Parathyroid adenoma (tissue), 2 donors: ENCODE results near the gene NPEPL1.

Source experiments
- H2AFZ ChIP-seq: fragments of 300-600 bp; sonication (generic); one replicate; pipeline ENCODE4 v1.7.0; 2017; ENCODE audit warnings: antibody characterized with exemption, mild to moderate bottlenecking
- H3K27ac ChIP-seq: fragments of 300-600 bp; sonication (generic); one replicate; pipeline ENCODE4 v1.7.0; 2017
- H3K27me3 ChIP-seq: fragments of 300-600 bp; sonication (generic); one replicate; pipeline ENCODE4 v1.7.0; 2017; ENCODE audit warnings: low read length; ENCODE audit not compliant: control insufficient read depth, insufficient read depth
- H3K36me3 ChIP-seq: fragments of 300-600 bp; sonication (generic); one replicate; pipeline ENCODE4 v1.7.0; 2017; ENCODE audit warnings: low read length; ENCODE audit not compliant: control insufficient read depth, insufficient read depth
- H3K4me1 ChIP-seq: fragments of 300-600 bp; sonication (generic); one replicate; pipeline ENCODE4 v1.7.0; 2017; ENCODE audit warnings: control low read depth
- H3K4me2 ChIP-seq: fragments of 300-600 bp; sonication (generic); one replicate; pipeline ENCODE4 v1.7.0; 2017; ENCODE audit warnings: low read length
- H3K4me3 ChIP-seq: fragments of 300-600 bp; sonication (generic); one replicate; pipeline ENCODE4 v1.7.0; 2017; ENCODE audit warnings: low read depth, low read length
- H3K79me2 ChIP-seq: fragments of 300-600 bp; sonication (generic); one replicate; pipeline ENCODE4 v1.7.0; 2017; ENCODE audit warnings: control low read depth
- H3K9ac ChIP-seq: fragments of 300-600 bp; sonication (generic); one replicate; pipeline ENCODE4 v1.7.0; 2017; ENCODE audit warnings: mild to moderate bottlenecking
- H3K9me3 ChIP-seq: fragments of 300-600 bp; sonication (generic); one replicate; pipeline ENCODE4 v1.7.0; 2017; ENCODE audit warnings: low read length; ENCODE audit not compliant: control insufficient read depth
- CTCF ChIP-seq: fragments of 300-600 bp; sonication (generic); IDR thresholded peaks from one replicate; pipeline ENCODE4 v1.7.0; 2017; ENCODE audit warnings: antibody characterized with exemption, mild to moderate bottlenecking
- donor health status: primary hyperparathyroidism.

The NPEPL1 gene

GRCh38 chr20:58654337-58654736 is 38.3 kb upstream of the NPEPL1 start:
- Histone ChIP-seq H3K4me1 (peaks cover 9% of the 10 kb centered on the region), H3K79me2 (peaks cover 30% of the 10 kb centered on the region), H3K27me3 (no peaks in the 10 kb centered on the region), H3K9me3 (no peaks in the 10 kb centered on the region), H3K9ac (no peak overlapping the region), H2AFZ (no peak overlapping the region), H3K4me2 (no peak overlapping the region), H3K4me3 (no peak overlapping the region), H3K36me3 (no peaks in the 10 kb centered on the region), H3K27ac (no peak overlapping the region)
- no peak for TF ChIP-seq CTCF

GRCh38 chr20:58655328-58656107 is 37.1 kb upstream of the NPEPL1 start:
- no peaks in the 10 kb centered on the region for H3K9me3 ChIP-seq
- H3K4me2 ChIP-seq, result no peak overlapping the region
- no peaks in the 10 kb centered on the region for H3K36me3 ChIP-seq
- H3K27ac ChIP-seq, result no peak overlapping the region
- peaks cover 30% of the 10 kb centered on the region for H3K79me2 ChIP-seq
- no peak overlapping the region for H2AFZ ChIP-seq
- H3K27me3 ChIP-seq, result no peaks in the 10 kb centered on the region
- peaks cover 9% of the 10 kb centered on the region for H3K4me1 ChIP-seq
- no peak for TF ChIP-seq CTCF
- H3K9ac ChIP-seq, result no peak overlapping the region
- H3K4me3 ChIP-seq, result no peak overlapping the region

- Histone ChIP-seq H3K9me3 (no peaks in the 10 kb centered on the region), H3K4me1 (peaks cover 9% of the 10 kb centered on the region), H3K4me2 (no peak overlapping the region), H3K27me3 (no peaks in the 10 kb centered on the region), H3K79me2 (peaks cover 30% of the 10 kb centered on the region), H3K4me3 (no peak overlapping the region), H3K36me3 (no peaks in the 10 kb centered on the region), H3K27ac (no peak overlapping the region), H2AFZ (no peak overlapping the region), H3K9ac (no peak overlapping the region)
- no peak for TF ChIP-seq CTCF
Measured at GRCh38 chr20:58656831-58657230, 35.8 kb upstream of the NPEPL1 start.

- Histone ChIP-seq H3K4me2 (no peak overlapping the region), H3K4me3 (no peak overlapping the region), H3K9me3 (no peaks in the 10 kb centered on the region), H2AFZ (no peak overlapping the region), H3K36me3 (no peaks in the 10 kb centered on the region), H3K27me3 (no peaks in the 10 kb centered on the region), H3K79me2 (peaks cover 30% of the 10 kb centered on the region), H3K27ac (no peak overlapping the region), H3K9ac (no peak overlapping the region), H3K4me1 (peaks cover 9% of the 10 kb centered on the region)
- no peak for TF ChIP-seq CTCF
Measured at GRCh38 chr20:58657262-58657661, 35.3 kb upstream of the NPEPL1 start.

- Histone ChIP-seq H3K4me1 (peaks cover 7% of the 10 kb centered on the region), H3K4me3 (no peak overlapping the region), H3K4me2 (no peak overlapping the region), H3K79me2 (peaks cover 25% of the 10 kb centered on the region), H3K27ac (no peak overlapping the region), H3K36me3 (no peaks in the 10 kb centered on the region), H3K27me3 (no peaks in the 10 kb centered on the region), H2AFZ (no peak overlapping the region), H3K9me3 (no peaks in the 10 kb centered on the region), H3K9ac (no peak overlapping the region)
- no peak for TF ChIP-seq CTCF
Measured at GRCh38 chr20:58657986-58658385, 34.6 kb upstream of the NPEPL1 start.
